ENCODE measurements around the gene TCFL5. TPM values are rescaled to one million over a fixed set of nuclear protein-coding genes. Genes with fewer than 3 reads are reported as not detected.

Gene TCFL5
- total and polyA plus RNA-seq, 12 donors, result 2.5 to 8.3 (median 6.4) TPM

DNA sequence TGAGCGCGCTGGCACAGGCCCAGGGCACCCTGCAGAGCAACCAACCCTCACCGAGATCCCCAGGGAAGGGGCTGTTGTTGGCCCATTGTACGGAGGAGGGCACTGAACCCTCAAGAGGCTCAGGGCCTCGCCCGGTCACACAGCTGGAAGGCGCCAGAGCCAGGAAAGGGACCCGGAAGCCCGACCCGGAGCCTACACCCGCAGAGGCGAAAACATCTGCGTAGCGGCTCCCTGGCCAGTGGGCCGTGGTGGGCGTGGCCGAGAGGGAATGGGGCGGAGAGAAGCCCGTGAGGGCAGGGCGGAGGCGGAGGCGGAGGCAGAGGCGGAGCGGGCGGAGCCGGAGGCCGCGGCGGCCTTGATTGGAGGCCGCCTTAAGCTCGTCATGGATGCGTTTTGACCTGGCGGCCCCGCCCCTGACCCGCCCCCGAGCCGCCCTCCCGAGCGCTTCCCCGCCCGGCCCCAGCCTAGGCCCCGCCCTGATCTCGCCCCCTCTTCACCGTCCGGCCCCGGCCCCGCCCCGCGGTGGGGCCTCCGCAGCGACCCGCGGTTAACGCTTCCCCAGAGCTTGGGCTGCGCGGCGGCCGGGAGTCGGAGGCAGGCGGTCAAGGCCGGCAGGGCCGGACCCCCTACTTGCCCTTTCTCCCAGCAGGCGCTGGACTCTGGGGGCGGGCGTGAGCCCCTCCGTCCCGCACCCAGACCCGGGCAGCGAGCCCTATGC lies 67.5 kb downstream of the TCFL5 start:
- WGBS, 2 donors, result 1 to 2% methylated on average over 32 to 68 of the region's 69 CpGs
- peaks cover 6 to 50% (median 38%) of the 10 kb centered on the region in 9 donors for H3K4me1 ChIP-seq

DNA sequence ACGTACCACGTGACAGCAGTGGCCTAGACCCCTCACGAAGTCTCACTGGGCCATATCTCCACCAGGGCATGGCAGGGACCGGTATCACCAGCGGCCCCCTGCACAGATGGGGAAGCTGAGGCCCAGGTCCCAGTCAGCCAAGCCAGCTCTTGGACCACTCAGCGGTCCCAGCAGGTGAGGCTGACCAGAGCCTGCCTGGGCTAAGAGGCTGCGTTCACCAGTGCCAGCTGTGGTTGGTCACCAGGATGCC lies 67.9 kb downstream of the TCFL5 start:
- H3K4me3 ChIP-seq, result peak overlapping the region in 9 of 10 donors; percentile 16 to 74 (median 42)
- intact Hi-C loops (cut with DNase I), result loop anchor here in 9 of 10 donors (2.0 to 10.0 kb wide), 6 partner anchors 126 to 389 kb away; partner anchors contain the start of gene CABLES2 (in 2 of the 9)
- H3K27ac ChIP-seq, result peak overlapping the region; percentile 35 to 96 (median 89)
- peaks cover 0 to 17% (median 0%) of the 10 kb centered on the region in 9 donors for H3K36me3 ChIP-seq
- no peaks in the 10 kb centered on the region for H3K27me3 ChIP-seq
- peaks cover 6 to 50% (median 38%) of the 10 kb centered on the region in 9 donors for H3K4me1 ChIP-seq
- no peak for ATAC-seq
- no peak for DNase-seq
- WGBS, 2 donors, result 60 to 64% methylated on average over 7 of the region's 7 CpGs
- no peaks in the 10 kb centered on the region for H3K9me3 ChIP-seq
- no peak for TF ChIP-seq CTCF (IDR thresholded peaks at IDR 0.05)

More for the DNA sequence above, 67.5 kb downstream of the TCFL5 start:
- ATAC-seq (peak; percentile 91 to 95 (median 92)), DNase-seq (peak; percentile 97 to 99)
- H3K27ac ChIP-seq, result peak overlapping the region; percentile 70 to 96 (median 92)
- peaks cover 0 to 21% (median 3%) of the 10 kb centered on the region in 9 donors for H3K36me3 ChIP-seq
- no peak for TF ChIP-seq CTCF (IDR thresholded peaks at IDR 0.05)
- H3K4me3 ChIP-seq, result peak overlapping the region; percentile 14 to 97 (median 69)
- H3K27me3 ChIP-seq, result no peaks in the 10 kb centered on the region
- H3K9me3 ChIP-seq, result no peaks in the 10 kb centered on the region
- intact Hi-C loops (cut with DNase I), result loop anchor here in 8 of 10 donors (5.0 to 10.0 kb wide), 5 partner anchors 127 to 389 kb away; partner anchors contain the start of gene CABLES2 (in 2 of the 8)

DNA sequence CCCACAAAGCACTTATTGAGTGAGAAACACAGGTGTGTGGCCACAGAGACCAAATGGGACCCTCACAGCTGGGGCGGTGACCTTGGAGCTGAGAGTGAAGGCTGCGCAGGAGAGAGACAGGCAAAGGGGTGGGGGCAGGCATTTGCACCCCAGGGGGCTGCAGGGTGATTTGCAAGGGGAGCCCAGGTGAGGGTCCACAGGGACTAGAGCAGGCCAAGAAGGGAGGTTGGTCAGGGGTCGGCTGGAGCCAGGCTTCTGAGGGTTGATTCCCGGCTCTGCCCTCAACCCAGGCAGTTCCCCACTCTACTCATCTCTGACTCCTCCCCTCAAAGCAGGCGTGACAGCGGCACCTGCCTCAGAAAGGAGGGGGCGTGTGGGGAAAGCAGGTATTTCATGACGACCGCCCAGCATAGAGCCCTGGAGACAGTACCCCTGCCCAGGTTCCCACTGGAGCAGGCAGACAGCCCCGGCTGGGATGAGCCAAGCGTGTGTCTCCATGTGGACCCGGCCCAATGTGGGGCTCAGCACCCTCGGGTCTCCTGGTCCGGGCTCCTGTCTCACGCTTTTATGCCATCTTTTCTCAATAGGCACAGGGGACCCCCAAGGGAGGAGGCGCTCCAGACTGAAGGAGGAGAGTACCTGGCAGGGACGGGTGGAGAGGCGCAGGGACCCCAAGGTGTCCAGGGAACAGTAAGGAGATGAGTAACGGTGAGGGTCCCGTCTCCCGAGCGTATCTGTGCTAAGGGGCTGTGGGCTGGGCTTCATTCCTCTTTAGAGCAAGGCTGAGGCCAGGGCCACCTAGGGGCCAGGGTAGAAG lies 68.5 kb downstream of the TCFL5 start:
- Histone ChIP-seq H3K27ac (peak overlapping the region in 9 of 10 donors; percentile 79 to 96 (median 89)), H3K36me3 (peaks cover 0 to 11% (median 0%) of the 10 kb centered on the region in 9 donors), H3K4me1 (peaks cover 6 to 49% (median 38%) of the 10 kb centered on the region in 9 donors), H3K27me3 (no peaks in the 10 kb centered on the region), H3K9me3 (no peaks in the 10 kb centered on the region), H3K4me3 (peak overlapping the region in 5 of 10 donors; percentile 32 to 74 (median 46))
- no peak for TF ChIP-seq CTCF (IDR thresholded peaks at IDR 0.05)
- ATAC-seq (no peak), DNase-seq (no peak)
- intact Hi-C loops (cut with DNase I), result loop anchor here in 9 of 10 donors (2.0 to 10.0 kb wide), 6 partner anchors 126 to 388 kb away; partner anchors contain the start of gene CABLES2 (in 2 of the 9)
- WGBS, 2 donors, result 90 to 91% methylated on average over 22 of the region's 22 CpGs

Measured in heart right ventricle (tissue), 16 donors.